IPS DF 6.9 (cell line): Measurements from ENCODE around the gene SERPIND1.

Source experiments
- DNase-seq: peaks from one replicate; pipeline ENCODE4 v3.0.0-alpha.2; 2013; ENCODE audit warnings: low read depth, low spot score
- H3K27ac ChIP-seq: one replicate; pipeline ENCODE4 v1.5.1; 2013; ENCODE audit warnings: low read length, control low read depth
- H3K27me3 ChIP-seq: 2 replicates; pipeline ENCODE4 v1.6.1; 2013; ENCODE audit warnings: mild to moderate bottlenecking, low read length; ENCODE audit not compliant: control insufficient read depth, insufficient read depth
- H3K36me3 ChIP-seq: 2 replicates; pipeline ENCODE4 v1.6.1; 2013; ENCODE audit warnings: low read length; ENCODE audit not compliant: control insufficient read depth, insufficient read depth
- H3K4me1 ChIP-seq: 2 replicates; pipeline ENCODE4 v1.6.1; 2013; ENCODE audit warnings: low read length; ENCODE audit not compliant: control insufficient read depth, insufficient read depth
- H3K4me3 ChIP-seq: 2 replicates; pipeline ENCODE4 v1.5.1; 2013; ENCODE audit warnings: mild to moderate bottlenecking, low read length
- H3K9me3 ChIP-seq: 2 replicates; pipeline ENCODE4 v1.6.1; 2013; ENCODE audit warnings: low read length, inconsistent platforms; ENCODE audit not compliant: control insufficient read depth, insufficient read depth
- WGBS: extraction: QIAGEN DNeasy Blood & Tissue Kit; methylation state at CpG from one replicate; pipeline ENCODE4 v1.1.7; 2013; ENCODE audit warnings: mixed read lengths, missing lambda C conversion rate; ENCODE audit not compliant: insufficient read length, insufficient coverage; 5-methylcytosine and 5-hydroxymethylcytosine counted together

The SERPIND1 gene

GRCh38 chr22:20793748-20794649, 20.1 kb downstream of the SERPIND1 start:
- no peak for DNase-seq
- Histone ChIP-seq H3K36me3 (0 out of 2 replicates have a peak, but pooled peaks cover 2% of the 10 kb centered on the region), H3K27me3 (no peaks in the 10 kb centered on the region), H3K4me3 (no peak overlapping the region), H3K4me1 (no peaks in the 10 kb centered on the region), H3K9me3 (no peaks in the 10 kb centered on the region), H3K27ac (no peak overlapping the region)
- no CpG with 5 or more reads among the region's 13 CpGs for WGBS

GRCh38 chr22:20794650-20795413, 20.9 kb downstream of the SERPIND1 start:
- Histone ChIP-seq H3K27me3 (no peaks in the 10 kb centered on the region), H3K4me1 (no peaks in the 10 kb centered on the region), H3K9me3 (no peaks in the 10 kb centered on the region), H3K36me3 (0 out of 2 replicates have a peak, but pooled peaks cover 2% of the 10 kb centered on the region), H3K27ac (no peak overlapping the region), H3K4me3 (no peak overlapping the region)
- WGBS = 96% methylated on average over 1 of the region's 7 CpGs
- no peak for DNase-seq

DNA sequence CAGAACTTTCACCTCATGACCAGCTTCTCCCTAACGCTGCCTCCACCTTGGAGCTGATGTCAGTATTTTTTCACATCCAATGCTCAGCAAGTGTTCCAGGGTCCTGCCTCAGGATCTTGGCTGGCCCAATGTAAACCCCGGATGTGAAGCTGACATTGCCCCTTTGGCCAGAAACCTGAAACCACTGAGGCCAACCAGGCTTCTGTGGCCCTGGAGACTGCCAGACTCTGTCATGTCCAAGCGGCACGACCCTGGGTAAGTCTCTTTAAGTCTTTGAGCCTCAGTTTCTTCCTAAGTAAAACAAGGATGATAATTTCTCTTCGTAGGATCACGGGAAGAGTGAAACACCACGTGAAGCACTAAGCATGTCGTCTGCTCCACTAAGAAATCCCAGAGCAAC, 22.8 kb downstream of the SERPIND1 start:
- no peaks in the 10 kb centered on the region for H3K27me3 ChIP-seq
- no peak for DNase-seq
- no peak overlapping the region for H3K4me3 ChIP-seq
- no peaks in the 10 kb centered on the region for H3K9me3 ChIP-seq
- H3K4me1 ChIP-seq = no peaks in the 10 kb centered on the region
- 0 out of 2 replicates have a peak, but pooled peaks cover 2% of the 10 kb centered on the region for H3K36me3 ChIP-seq
- WGBS = no CpG with 5 or more reads among the region's 8 CpGs
- H3K27ac ChIP-seq = no peak overlapping the region

- Histone ChIP-seq H3K27ac (no peak overlapping the region), H3K27me3 (no peaks in the 10 kb centered on the region), H3K36me3 (0 out of 2 replicates have a peak, but pooled peaks cover 2% of the 10 kb centered on the region), H3K4me1 (no peaks in the 10 kb centered on the region), H3K4me3 (no peak overlapping the region), H3K9me3 (no peaks in the 10 kb centered on the region)
- no peak for DNase-seq
- WGBS = no CpG with 5 or more reads among the region's 5 CpGs
These were observed 24.3 kb downstream of the SERPIND1 start for GRCh38 chr22:20798218-20798617.

GRCh38 chr22:20798974-20799373, 25.1 kb downstream of the SERPIND1 start:
- Histone ChIP-seq H3K27me3 (no peaks in the 10 kb centered on the region), H3K27ac (no peak overlapping the region), H3K4me1 (no peaks in the 10 kb centered on the region), H3K36me3 (peaks cover 5% of the 10 kb centered on the region; the same call in 1 of the 2 replicates), H3K9me3 (no peaks in the 10 kb centered on the region), H3K4me3 (no peak overlapping the region)
- no peak for DNase-seq
- no CpG with 5 or more reads among the region's 10 CpGs for WGBS

DNA sequence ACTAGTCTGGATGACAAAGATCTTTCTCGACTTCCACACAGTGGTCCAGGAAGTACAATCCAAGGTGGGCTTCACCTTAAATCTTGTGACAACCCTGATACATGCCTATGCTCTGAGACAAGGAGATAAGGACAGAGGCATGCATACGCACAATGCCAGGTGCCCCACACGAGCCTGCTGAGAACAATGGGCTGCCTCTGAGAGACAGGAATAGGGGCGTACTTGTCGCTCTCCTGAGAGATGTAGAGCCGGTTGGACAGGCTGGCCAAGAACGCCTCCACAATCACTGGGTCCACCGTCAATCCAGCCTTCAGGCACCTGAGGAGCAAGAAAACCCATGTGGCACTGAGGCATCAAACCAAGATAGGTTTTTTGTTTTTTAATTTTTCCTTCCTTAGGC, 25.5 kb downstream of the SERPIND1 start:
- no peaks in the 10 kb centered on the region for H3K4me1 ChIP-seq
- H3K9me3 ChIP-seq = no peaks in the 10 kb centered on the region
- WGBS = no CpG with 5 or more reads among the region's 8 CpGs
- peaks cover 5% of the 10 kb centered on the region for H3K36me3 ChIP-seq
- no peak overlapping the region for H3K27ac ChIP-seq
- DNase-seq = no peak
- H3K27me3 ChIP-seq = no peaks in the 10 kb centered on the region
- no peak overlapping the region for H3K4me3 ChIP-seq

DNA sequence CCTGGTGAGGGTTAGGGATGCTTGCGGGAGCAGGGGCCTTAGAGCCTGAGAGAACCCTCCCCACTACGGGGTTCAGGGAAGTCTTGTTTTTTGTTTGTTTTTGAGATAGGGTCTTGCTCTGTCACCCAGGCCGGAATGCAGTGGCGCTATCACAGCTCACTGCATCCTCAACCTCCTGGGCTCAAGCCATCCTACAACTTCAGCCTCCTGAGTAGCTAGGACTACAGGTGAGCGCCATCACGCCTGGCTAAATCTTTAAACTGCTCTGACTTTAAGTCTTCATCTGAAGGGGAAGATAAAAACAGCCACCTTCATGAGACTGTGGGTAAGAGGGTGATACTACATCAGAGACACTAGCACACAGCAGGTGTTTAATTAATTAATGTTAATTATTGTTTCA, 28.5 kb downstream of the SERPIND1 start:
- no peaks in the 10 kb centered on the region for H3K4me1 ChIP-seq
- no peaks in the 10 kb centered on the region for H3K9me3 ChIP-seq
- H3K36me3 ChIP-seq = peaks cover 5% of the 10 kb centered on the region
- DNase-seq = no peak
- no peak overlapping the region for H3K27ac ChIP-seq
- no peak overlapping the region for H3K4me3 ChIP-seq
- WGBS = no CpG with 5 or more reads among the region's 6 CpGs
- no peaks in the 10 kb centered on the region for H3K27me3 ChIP-seq

- no peak overlapping the region for H3K4me3 ChIP-seq
- DNase-seq = no peak
- no peaks in the 10 kb centered on the region for H3K4me1 ChIP-seq
- H3K27ac ChIP-seq = no peak overlapping the region
- H3K36me3 ChIP-seq = peaks cover 3% of the 10 kb centered on the region
- no peaks in the 10 kb centered on the region for H3K27me3 ChIP-seq
- H3K9me3 ChIP-seq = no peaks in the 10 kb centered on the region
- no CpG with 5 or more reads among the region's 11 CpGs for WGBS
These were observed 29.1 kb downstream of the SERPIND1 start for GRCh38 chr22:20802922-20803553.

- H3K27ac ChIP-seq = no peak overlapping the region
- H3K4me3 ChIP-seq = no peak overlapping the region
- peak; percentile 20 for DNase-seq
- peaks cover 3% of the 10 kb centered on the region for H3K36me3 ChIP-seq
- WGBS = no CpG with 5 or more reads among the region's 11 CpGs
- no peaks in the 10 kb centered on the region for H3K4me1 ChIP-seq
- no peaks in the 10 kb centered on the region for H3K27me3 ChIP-seq
- H3K9me3 ChIP-seq = no peaks in the 10 kb centered on the region
These were observed 29.9 kb downstream of the SERPIND1 start for GRCh38 chr22:20803696-20804324.

DNA sequence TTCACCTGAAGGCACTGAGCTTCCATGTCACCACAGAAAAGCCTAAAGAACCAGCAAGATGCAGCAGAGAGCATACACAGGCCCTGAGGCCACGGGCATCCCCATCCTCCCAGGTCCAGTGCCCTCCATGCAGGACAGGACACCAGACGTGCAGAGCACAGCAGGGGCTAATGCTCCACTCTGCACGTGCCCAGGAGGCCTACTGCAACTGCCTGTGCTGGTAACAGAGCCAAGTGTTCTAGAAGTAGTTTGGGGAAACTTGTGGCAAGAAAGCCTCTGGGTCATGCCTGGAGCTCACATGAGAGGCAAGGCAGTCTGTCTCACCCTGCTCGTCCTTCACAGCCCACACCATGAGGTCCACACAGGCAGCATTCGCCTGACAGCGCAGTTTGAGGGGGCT, 30.7 kb downstream of the SERPIND1 start:
- peaks cover 3% of the 10 kb centered on the region for H3K36me3 ChIP-seq
- no peak overlapping the region for H3K4me3 ChIP-seq
- no peaks in the 10 kb centered on the region for H3K9me3 ChIP-seq
- no peak overlapping the region for H3K27ac ChIP-seq
- H3K27me3 ChIP-seq = no peaks in the 10 kb centered on the region
- DNase-seq = no peak
- H3K4me1 ChIP-seq = no peaks in the 10 kb centered on the region
- no CpG with 5 or more reads among the region's 6 CpGs for WGBS
